Right lobe of liver (tissue), 6 donors: ENCODE data around the gene ZNF521. TPM values are rescaled to one million over a fixed set of nuclear protein-coding genes. Genes with fewer than 3 reads are reported as not detected.
A peak's percentile ranks its signal among the peaks of the same experiment; 100 is the strongest.

Source experiments
- ATAC-seq, 4 donors: fragments of 200-7000 bp; cut with Tn5 transposase; one replicate each; pipeline ENCODE4 v1.9.1; 2020; ENCODE audit warnings: mild to moderate bottlenecking in 4 of 4, moderate library complexity in 4 of 4
- DNase-seq, 3 donors: peaks; one replicate each; pipeline ENCODE4 v3.0.0-alpha.2; 2020
- H3K27ac ChIP-seq, 3 donors: fragments of 200-600 bp; one replicate each; pipeline ENCODE4 v1.8.0; 2022
- H3K27me3 ChIP-seq, 2 donors: fragments of 200-600 bp; one replicate each; pipeline ENCODE4 v1.8.0; 2022
- H3K36me3 ChIP-seq, 4 donors: fragments of 200-600 bp; sonication (generic) in 1 of 4; one replicate each; pipeline versions ENCODE4 v1.5.1 to v1.8.0; 2017 to 2022; ENCODE audit warnings: control low read depth in 1 of 4
- H3K4me1 ChIP-seq, 4 donors: fragments of 200-600 bp; sonication (generic) in 1 of 4; one replicate each; pipeline versions ENCODE4 v1.5.1 to v1.8.0; 2017 to 2022; ENCODE audit warnings: control low read depth in 1 of 4
- H3K4me3 ChIP-seq, 3 donors: fragments of 200-600 bp; one replicate each; pipeline ENCODE4 v1.8.0; 2022
- H3K9me3 ChIP-seq, 4 donors: fragments of 200-600 bp; sonication (generic) in 1 of 4; one replicate each; pipeline versions ENCODE4 v1.5.1 to v1.8.0; 2017 to 2022; ENCODE audit warnings: control low read depth in 1 of 4
- CTCF ChIP-seq, 4 donors: fragments of 200-600 bp in 3 of 4; fragments of 450-650 bp in 1 of 4; IDR thresholded peaks; one replicate each; pipeline versions ENCODE4 v1.5.1 to v1.8.0; 2016 to 2022; ENCODE audit warnings: antibody characterized with exemption in 4 of 4, mild to moderate bottlenecking in 2 of 4
- POLR2A ChIP-seq: fragments of 450-650 bp; IDR thresholded peaks from one replicate; pipeline ENCODE4 v1.6.1; 2017; ENCODE audit warnings: antibody characterized with exemption, mild to moderate bottlenecking
- WGBS: methylation state at CpG from one replicate; pipeline ENCODE4 v1.1.6; 2018; ENCODE audit warnings: low coverage, low lambda C conversion rate; ENCODE audit not compliant: insufficient coverage; ENCODE audit errors: missing lambda C conversion rate; 5-methylcytosine and 5-hydroxymethylcytosine counted together
- intact Hi-C, 2 donors: fragments of 100-400 bp; cut with DNase I; formaldehyde crosslinking; loops; one replicate each; pipeline versions ENCODE4 v1.11.2 to v1.14.1; 2022
- total RNA-seq, 6 experiments: library from RNA; depleted of rRNA in 2 of 6; stranded (reverse); fragments of >200 nt in 2 of 6; fragmentation: NEBNext Ultra II Directional in 3 of 6; extraction: Animal tissue kit (Norgen Biotek cat#: 25700) in 3 of 6; gene quantifications; one replicate each; pipeline versions ENCODE4 v1.1.0 to v1.2.4, GENCODE V29; 2016 to 2023
- donor health status: DM: no; HTN: yes; CAD: no.
- donor health status: DM: no; HTN: no; CAD: no.
- donor health status: DM: no; HTN: no; CAD: no.
- donor health status: DM: no; HTN: yes; CAD: no.
- donor health status: DM: no; HTN: yes; CAD: no.

Gene ZNF521
- total RNA-seq, 6 experiments from 2014 or later = 0.31 to 2.9 (median 1.3) TPM

GRCh38 chr18:25177631-25178030 lies 174.3 kb downstream of the ZNF521 start:
- no peaks in the 10 kb centered on the region for H3K27me3 ChIP-seq
- H3K4me1 ChIP-seq = no peaks in the 10 kb centered on the region
- DNase-seq = no peak
- intact Hi-C loops = no loop called here
- H3K27ac ChIP-seq = no peak overlapping the region
- 51% methylated on average over 3 of the region's 3 CpGs for WGBS
- no peak overlapping the region for H3K4me3 ChIP-seq
- H3K9me3 ChIP-seq = no peaks in the 10 kb centered on the region
- no peak for ATAC-seq
- no peaks in the 10 kb centered on the region for H3K36me3 ChIP-seq
- no peak for TF ChIP-seq POLR2A
- no peak for TF ChIP-seq CTCF (IDR thresholded peaks at IDR 0.05)

- Histone ChIP-seq H3K27ac (no peak overlapping the region), H3K36me3 (no peaks in the 10 kb centered on the region), H3K4me1 (no peaks in the 10 kb centered on the region), H3K27me3 (no peaks in the 10 kb centered on the region), H3K4me3 (no peak overlapping the region), H3K9me3 (no peaks in the 10 kb centered on the region)
- WGBS = 81% methylated on average over 12 of the region's 19 CpGs
- DNase-seq (peak in 1 of 3 donors; percentile 50), ATAC-seq (no peak)
- TF ChIP-seq POLR2A (no peak), CTCF (IDR thresholded peaks at IDR 0.05) (no peak)
- intact Hi-C loops = no loop called here
Observed at GRCh38 chr18:25176518-25177042, 175.4 kb downstream of the ZNF521 start.

- WGBS = 42% methylated on average over 10 of the region's 10 CpGs
- H3K4me1 ChIP-seq = no peaks in the 10 kb centered on the region
- ATAC-seq (no peak), DNase-seq (no peak)
- no peaks in the 10 kb centered on the region for H3K9me3 ChIP-seq
- TF ChIP-seq CTCF (IDR thresholded peaks at IDR 0.05) (no peak), POLR2A (no peak)
- intact Hi-C loops = no loop called here
- no peak overlapping the region for H3K27ac ChIP-seq
- H3K36me3 ChIP-seq = no peaks in the 10 kb centered on the region
- H3K4me3 ChIP-seq = no peak overlapping the region
- H3K27me3 ChIP-seq = no peaks in the 10 kb centered on the region
Observed at GRCh38 chr18:25175558-25176517, 176.1 kb downstream of the ZNF521 start.

- no peaks in the 10 kb centered on the region for H3K4me1 ChIP-seq
- 66% methylated on average over 7 of the region's 7 CpGs for WGBS
- H3K27me3 ChIP-seq = no peaks in the 10 kb centered on the region
- DNase-seq = no peak
- ATAC-seq = no peak
- H3K36me3 ChIP-seq = no peaks in the 10 kb centered on the region
- H3K9me3 ChIP-seq = no peaks in the 10 kb centered on the region
- intact Hi-C loops = no loop called here
- no peak for TF ChIP-seq POLR2A
- no peak for TF ChIP-seq CTCF (IDR thresholded peaks at IDR 0.05)
- H3K4me3 ChIP-seq = no peak overlapping the region
- H3K27ac ChIP-seq = no peak overlapping the region
Observed at GRCh38 chr18:25174324-25174723, 177.6 kb downstream of the ZNF521 start.
